Measurements from ENCODE around the gene PGLYRP2. TPM values are rescaled to one million over a fixed set of nuclear protein-coding genes. Genes with fewer than 3 reads are reported as not detected.
A peak's percentile ranks its signal among the peaks of the same experiment; 100 is the strongest.

The PGLYRP2 gene
- total and polyA plus RNA-seq, 2 of the 13 experiments (the other 11 are each of a cell fraction or from before 2014, with no cell fraction given): 0.04 to 1.0 TPM

DNA sequence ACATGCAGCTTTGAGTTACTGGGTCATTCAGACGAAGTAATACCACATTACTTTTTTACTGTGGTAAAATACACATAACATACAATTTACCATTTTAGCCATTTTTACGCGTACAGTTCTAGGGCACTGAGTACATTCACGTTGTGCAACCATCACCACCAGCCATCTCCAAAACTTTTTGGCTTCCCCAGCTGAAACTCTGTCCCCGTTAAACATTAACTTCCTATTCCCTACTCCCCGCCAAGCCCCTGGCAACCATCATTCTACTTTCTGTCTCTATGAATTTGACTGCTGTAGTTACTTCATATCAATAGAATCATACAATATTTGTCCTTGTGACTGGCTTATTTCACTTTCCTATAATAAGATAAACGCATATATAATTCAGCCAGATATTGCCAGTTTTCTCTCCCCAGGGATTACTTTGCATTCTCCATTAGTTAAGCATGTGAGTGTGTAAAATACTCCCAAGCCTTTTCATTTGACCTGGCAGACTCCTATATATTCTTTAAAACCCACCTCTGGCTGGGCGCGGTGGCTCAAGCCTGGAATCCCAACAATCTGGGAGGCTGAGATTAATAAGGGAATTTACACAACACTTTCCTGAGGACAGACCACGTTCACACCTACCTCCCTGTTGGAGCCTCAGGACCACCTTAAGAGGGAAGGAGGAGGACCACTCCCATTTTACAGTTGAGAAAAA lies 19.0 kb upstream of the PGLYRP2 start (continued):
- TF ChIP-seq CEBPG (CRISPR knock-in tag; IDR thresholded peaks at IDR 0.05): 0 out of 2 replicates have a peak, but pooled peaks have one; percentile 14
- TF ChIP-seq ZNF292 (CRISPR knock-in tag; IDR thresholded peaks at IDR 0.05; ENCODE audit: borderline replicate concordance, low read depth): no peak
- TF ChIP-seq ATAD3A (CRISPR knock-in tag; IDR thresholded peaks at IDR 0.05): no peak
- no peak for TF ChIP-seq TGIF2 (CRISPR knock-in tag; IDR thresholded peaks at IDR 0.05)
- TF ChIP-seq ZNF839 (CRISPR knock-in tag; IDR thresholded peaks at IDR 0.05; ENCODE audit: borderline replicate concordance): no peak
- TF ChIP-seq, protein P1, sequence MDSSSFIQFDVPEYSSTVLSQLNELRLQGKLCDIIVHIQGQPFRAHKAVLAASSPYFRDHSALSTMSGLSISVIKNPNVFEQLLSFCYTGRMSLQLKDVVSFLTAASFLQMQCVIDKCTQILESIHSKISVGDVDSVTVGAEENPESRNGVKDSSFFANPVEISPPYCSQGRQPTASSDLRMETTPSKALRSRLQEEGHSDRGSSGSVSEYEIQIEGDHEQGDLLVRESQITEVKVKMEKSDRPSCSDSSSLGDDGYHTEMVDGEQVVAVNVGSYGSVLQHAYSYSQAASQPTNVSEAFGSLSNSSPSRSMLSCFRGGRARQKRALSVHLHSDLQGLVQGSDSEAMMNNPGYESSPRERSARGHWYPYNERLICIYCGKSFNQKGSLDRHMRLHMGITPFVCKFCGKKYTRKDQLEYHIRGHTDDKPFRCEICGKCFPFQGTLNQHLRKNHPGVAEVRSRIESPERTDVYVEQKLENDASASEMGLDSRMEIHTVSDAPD (CRISPR knock-in tag; IDR thresholded peaks at IDR 0.05): no peak
- no peak for TF ChIP-seq ELK4 (CRISPR knock-in tag; IDR thresholded peaks at IDR 0.05; ENCODE audit: borderline replicate concordance)
- 0 out of 2 replicates have a peak, but pooled peaks have one; percentile 19 for TF ChIP-seq HNF1A (IDR thresholded peaks at IDR 0.05; ENCODE audit: low read depth)
- 0 out of 2 replicates have a peak, but pooled peaks have one; percentile 34 for TF ChIP-seq HNF1A (CRISPR knock-in tag; IDR thresholded peaks at IDR 0.05; ENCODE audit: borderline replicate concordance)
- TF ChIP-seq HIVEP1 (CRISPR knock-in tag; IDR thresholded peaks at IDR 0.05): no peak
- TF ChIP-seq SKI (IDR thresholded peaks at IDR 0.05; ENCODE audit: partially characterized antibody): no peak
- TF ChIP-seq, protein P2, sequence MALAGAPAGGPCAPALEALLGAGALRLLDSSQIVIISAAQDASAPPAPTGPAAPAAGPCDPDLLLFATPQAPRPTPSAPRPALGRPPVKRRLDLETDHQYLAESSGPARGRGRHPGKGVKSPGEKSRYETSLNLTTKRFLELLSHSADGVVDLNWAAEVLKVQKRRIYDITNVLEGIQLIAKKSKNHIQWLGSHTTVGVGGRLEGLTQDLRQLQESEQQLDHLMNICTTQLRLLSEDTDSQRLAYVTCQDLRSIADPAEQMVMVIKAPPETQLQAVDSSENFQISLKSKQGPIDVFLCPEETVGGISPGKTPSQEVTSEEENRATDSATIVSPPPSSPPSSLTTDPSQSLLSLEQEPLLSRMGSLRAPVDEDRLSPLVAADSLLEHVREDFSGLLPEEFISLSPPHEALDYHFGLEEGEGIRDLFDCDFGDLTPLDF (CRISPR knock-in tag; IDR thresholded peaks at IDR 0.05): no peak
- no peak for TF ChIP-seq ZMAT3 (CRISPR knock-in tag; conservative IDR thresholded peaks at IDR 0.05)
- TF ChIP-seq CREB1 (IDR thresholded peaks at IDR 0.05): no peak
- no peak for TF ChIP-seq CREB1 (CRISPR knock-in tag; IDR thresholded peaks at IDR 0.05)
- no peak for TF ChIP-seq NR2F2 (IDR thresholded peaks at IDR 0.05; ENCODE audit: borderline replicate concordance, low read depth)
- no peak for TF ChIP-seq AKAP8 (CRISPR knock-in tag; IDR thresholded peaks at IDR 0.05)
